HG02852 (cell line): ENCODE results near the gene NOL4.

Experiments used
- ATAC-seq: cut with Tn5 transposase; IDR thresholded peaks from one replicate; pipeline ENCODE4 v1.9.1; 2021; ENCODE audit warnings: mild to moderate bottlenecking, moderate library complexity; ENCODE audit not compliant: unreplicated experiment

The NOL4 gene

GRCh38 chr18:34194239-34194638 lies 30.5 kb downstream of the NOL4 start:
- no peak for ATAC-seq

- ATAC-seq, result no peak
These were observed 34.9 kb downstream of the NOL4 start for GRCh38 chr18:34189656-34190435.
